ENCODE data around the gene ALDH6A1.

DNA sequence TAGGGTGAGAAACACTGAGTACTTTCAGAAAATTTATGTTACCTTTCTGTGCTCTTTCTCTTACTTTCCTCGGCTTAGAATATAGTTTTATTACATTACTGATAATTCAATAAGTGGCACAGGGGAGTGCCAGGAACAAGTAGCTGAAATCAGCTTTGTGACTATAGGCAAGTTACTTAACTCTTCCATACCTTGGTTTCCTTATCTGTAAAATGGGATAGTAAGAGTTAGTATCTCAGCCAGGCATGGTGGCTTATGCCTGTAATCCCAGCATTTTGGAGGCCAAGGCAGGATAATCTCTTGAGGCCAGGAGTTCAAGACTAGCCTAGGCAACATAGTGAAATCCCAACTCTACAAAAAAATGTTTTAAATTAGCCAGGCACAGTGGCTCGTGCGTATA lies 49.7 kb downstream of the ALDH6A1 start:
- TF ChIP-seq EZH2 (IDR thresholded peaks at IDR 0.05; ENCODE audit: borderline replicate concordance, insufficient read depth, low read depth, low read length, poor library complexity, severe bottlenecking) (no peak), CTCF (IDR thresholded peaks at IDR 0.05) (no peak)

Data from B cell (primary cell).